ENCODE results near the gene FOXJ3. TPM values are rescaled to one million over a fixed set of nuclear protein-coding genes. Genes with fewer than 3 reads are reported as not detected.

FOXJ3 gene
- total and polyA plus RNA-seq, 2 of the 4 experiments (the other 2 are of a cell fraction), result 16.7 to 30.5 TPM

GRCh38 chr1:42364542-42364941 lies 29.5 kb upstream of the FOXJ3 start:
- H4K91ac ChIP-seq (ENCODE audit: insufficient read depth, low read depth, low read length), result no peak overlapping the region
- TF ChIP-seq NFE2L2 (IDR thresholded peaks at IDR 0.05; ENCODE audit: low read depth, low read length) (no peak), CHD1 (IDR thresholded peaks at IDR 0.05; ENCODE audit: low read depth, low read length) (no peak), ELK1 (IDR thresholded peaks at IDR 0.05; ENCODE audit: borderline replicate concordance, low read depth, low read length) (no peak), RFX5 (IDR thresholded peaks at IDR 0.05; ENCODE audit: low read depth, low read length) (no peak), CEBPB (IDR thresholded peaks at IDR 0.05; ENCODE audit: low read depth, low read length) (no peak), MAFK (IDR thresholded peaks at IDR 0.05; ENCODE audit: low read depth, low read length) (no peak), CTCF (conservative IDR thresholded peaks at IDR 0.05; ENCODE audit: low read depth, low read length) (no peak), FOS (IDR thresholded peaks at IDR 0.05; ENCODE audit: low read depth, low read length) (no peak), MAZ (IDR thresholded peaks at IDR 0.05; ENCODE audit: borderline replicate concordance, low read depth, low read length) (no peak), USF2 (IDR thresholded peaks at IDR 0.05; ENCODE audit: low read depth, low read length) (no peak), MXI1 (IDR thresholded peaks at IDR 0.05; ENCODE audit: borderline replicate concordance, low read depth, low read length) (no peak), BHLHE40 (IDR thresholded peaks at IDR 0.05; ENCODE audit: low read depth, low read length) (no peak), POLR2A (IDR thresholded peaks at IDR 0.05; ENCODE audit: low read depth, low read length) (no peak), RCOR1 (IDR thresholded peaks at IDR 0.05; ENCODE audit: insufficient replicate concordance, low read length) (no peak), RAD21 (IDR thresholded peaks at IDR 0.05; ENCODE audit: low read length) (no peak), SMC3 (IDR thresholded peaks at IDR 0.05; ENCODE audit: low read depth, low read length) (no peak)
- POLR2A ChIA-PET (ENCODE audit: unreplicated experiment), result no interaction called here
- no peak overlapping the region for H3K4ac ChIP-seq (ENCODE audit: low read depth, low read length)
- no peak overlapping the region for H2AK5ac ChIP-seq (ENCODE audit: low read depth, low read length)
- no peak overlapping the region for H4K5ac ChIP-seq (ENCODE audit: low read depth, low read length)
- no peaks in the 10 kb centered on the region for H4K20me1 ChIP-seq (ENCODE audit: insufficient read depth, low read length)
- no peak overlapping the region for H3K23ac ChIP-seq (ENCODE audit: low read depth, low read length)
- H3K27me3 ChIP-seq (ENCODE audit: control insufficient read depth, insufficient read depth, low read length), result no peaks in the 10 kb centered on the region; the same call in 1 of the 2 replicates
- H3K4me3 ChIP-seq (ENCODE audit: insufficient read depth, low read depth, low read length), result no peak overlapping the region
- no peak overlapping the region for H3K9ac ChIP-seq (ENCODE audit: low read depth, low read length)
- no peak overlapping the region for H2AK9ac ChIP-seq (replicated peaks; ENCODE audit: low read depth, low read length, poor library complexity)
- in situ Hi-C loops (cut with MboI; ENCODE audit: low sequenced_read_pairs), result no loop called here
- H3K9me1 ChIP-seq (ENCODE audit: insufficient read depth, low read length), result no peaks in the 10 kb centered on the region
- H3K14ac ChIP-seq (replicated peaks; ENCODE audit: low read depth, low read length), result no peak overlapping the region
- H3K4me2 ChIP-seq (ENCODE audit: low read depth, low read length), result no peak overlapping the region
- H3K4me1 ChIP-seq (ENCODE audit: control insufficient read depth, insufficient read depth, low read length), result no peaks in the 10 kb centered on the region
- H2BK5ac ChIP-seq (ENCODE audit: low read depth, low read length, poor library complexity, severe bottlenecking), result no peak overlapping the region
- H2BK20ac ChIP-seq (ENCODE audit: low read depth, low read length), result no peak overlapping the region
- no peak for DNase-seq
- no peak overlapping the region for H3K27ac ChIP-seq (ENCODE audit: insufficient read depth, low read length)
- no CpG with 5 or more reads among the region's 2 CpGs for whole genome bisulfite sequencing, 2 experiments (ENCODE audit: extremely low coverage in 2 of 2, insufficient read length in 1 of 2)
- no peak overlapping the region for H2BK15ac ChIP-seq (ENCODE audit: low read depth, low read length)
- H3K36me3 ChIP-seq (ENCODE audit: control insufficient read depth, insufficient read depth, low read length), result no peaks in the 10 kb centered on the region
- no peak overlapping the region for H2AFZ ChIP-seq (replicated peaks; ENCODE audit: low read length, poor library complexity)
- CTCF ChIA-PET, result no interaction called here
- no peaks in the 10 kb centered on the region for H3K79me1 ChIP-seq (ENCODE audit: low read depth in 1 of 2, low read length in 2 of 2)
- intact Hi-C loops (cut with micrococcal nuclease), result no loop called here
- no peak overlapping the region for H3K18ac ChIP-seq (ENCODE audit: low read depth, low read length)
- H2BK120ac ChIP-seq (ENCODE audit: low read depth, low read length), result no peak overlapping the region
- dilution Hi-C loops (cut with HindIII; ENCODE audit: low sequenced_read_pairs, unreplicated experiment), result no loop called here
- ATAC-seq (ENCODE audit: low read depth), result no peak
- H4K8ac ChIP-seq (ENCODE audit: low read depth in 2 of 2, low read length in 2 of 2), result no peak overlapping the region
- H3K56ac ChIP-seq (ENCODE audit: extremely low read depth, insufficient read depth, low read length), result no peak overlapping the region
- H3K9me3 ChIP-seq (ENCODE audit: control insufficient read depth, insufficient read depth, low read length), result no peaks in the 10 kb centered on the region
- no TSS peak for BruUV-seq (replicated peaks)

Measured in IMR-90 (cell line).